LoVo (cell line): ENCODE measurements around the gene COX11.

Source experiments
- DNase-seq: peaks from one replicate; pipeline ENCODE4 v3.0.0-alpha.2; 2016; ENCODE audit warnings: low spot score

COX11 gene

DNA sequence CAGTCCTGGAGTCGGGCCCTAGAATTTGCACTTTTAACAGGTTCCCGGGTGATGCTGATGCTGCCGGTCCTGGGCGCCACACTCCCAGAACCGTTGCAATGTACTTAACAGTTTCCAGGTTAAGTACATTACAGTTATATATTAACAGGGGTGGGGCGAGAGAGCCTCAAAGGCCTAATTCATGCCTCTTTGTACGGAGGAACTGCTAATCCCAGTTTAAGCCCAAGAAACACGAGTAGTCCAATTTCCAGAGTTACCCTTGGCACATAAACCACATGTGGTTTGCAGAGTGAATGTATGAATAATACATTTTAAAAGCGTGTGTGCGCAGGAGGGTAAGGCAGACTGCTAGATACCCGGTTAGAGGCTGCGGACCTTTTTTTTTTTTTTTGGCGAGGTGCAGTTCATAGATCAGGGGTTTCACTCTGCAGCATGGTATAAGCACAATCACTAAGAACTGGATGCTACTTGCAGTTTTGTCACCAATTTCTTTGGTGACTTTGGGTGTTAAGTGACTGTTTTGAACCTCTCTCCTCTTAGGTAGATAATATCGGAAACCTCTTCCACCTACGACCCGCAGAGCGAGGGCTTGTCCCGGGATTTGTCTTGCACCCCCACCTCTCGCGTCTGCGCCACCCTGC is 713 bp downstream of the COX11 start:
- peak; percentile 47 for DNase-seq

DNA sequence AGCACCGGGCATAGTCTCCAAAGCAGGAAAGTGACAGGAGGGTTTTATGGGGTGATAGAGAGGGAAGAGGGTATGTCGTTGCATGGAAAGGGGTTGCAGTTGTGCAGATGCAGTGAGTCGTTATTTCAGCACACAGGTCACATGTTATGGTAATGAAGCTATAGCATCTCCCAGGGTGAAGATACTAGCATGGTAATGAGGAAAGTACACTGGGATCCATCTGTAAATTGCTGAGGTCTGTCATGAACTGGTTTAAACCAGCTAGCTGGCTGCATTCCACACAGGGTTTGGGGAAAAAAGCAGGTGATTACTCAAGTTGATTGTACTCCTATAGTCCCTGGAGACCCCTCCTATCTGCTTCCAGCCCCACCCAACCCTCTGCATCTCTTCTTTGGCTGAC is 11.7 kb downstream of the COX11 start:
- DNase-seq, result no peak

DNA sequence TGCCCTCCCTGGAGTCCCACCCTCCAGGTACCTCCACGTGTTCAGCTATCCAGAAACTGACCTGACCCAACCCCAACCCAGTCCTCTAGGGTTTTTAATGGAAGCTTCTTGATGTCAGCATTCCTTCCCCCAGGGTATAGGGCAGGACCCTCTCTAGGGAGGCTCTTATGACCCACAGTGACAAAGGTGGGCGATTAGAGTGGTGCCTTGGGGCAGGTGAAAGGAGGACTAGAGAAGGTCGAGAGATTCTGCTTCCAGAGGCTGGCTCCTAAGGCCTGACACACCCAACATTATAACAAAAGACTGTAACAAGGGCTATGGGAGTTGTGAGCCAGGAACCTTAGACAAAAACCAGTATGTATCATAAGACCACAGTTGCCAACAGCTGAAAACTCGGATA is 17.2 kb downstream of the COX11 start:
- DNase-seq, result no peak

DNA sequence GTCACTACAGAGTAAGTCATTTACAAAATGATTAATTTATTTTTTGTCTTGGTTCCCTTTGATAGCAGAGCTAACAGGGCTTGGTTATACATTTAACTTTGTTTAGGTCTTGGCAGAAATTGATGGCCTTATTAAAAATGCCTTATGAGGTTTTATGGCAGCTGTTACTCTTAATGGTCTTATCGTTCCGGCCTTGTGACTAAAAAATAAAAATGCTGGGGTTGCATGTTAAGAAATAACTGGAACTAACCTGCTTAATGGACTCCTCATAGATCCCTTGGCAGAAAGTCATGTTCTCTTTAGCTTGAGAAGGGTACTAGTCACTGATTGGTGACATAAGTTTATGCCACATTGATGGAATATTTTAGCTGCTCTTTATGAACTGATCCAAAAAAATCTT is 18.3 kb downstream of the COX11 start:
- DNase-seq, result no peak

DNA sequence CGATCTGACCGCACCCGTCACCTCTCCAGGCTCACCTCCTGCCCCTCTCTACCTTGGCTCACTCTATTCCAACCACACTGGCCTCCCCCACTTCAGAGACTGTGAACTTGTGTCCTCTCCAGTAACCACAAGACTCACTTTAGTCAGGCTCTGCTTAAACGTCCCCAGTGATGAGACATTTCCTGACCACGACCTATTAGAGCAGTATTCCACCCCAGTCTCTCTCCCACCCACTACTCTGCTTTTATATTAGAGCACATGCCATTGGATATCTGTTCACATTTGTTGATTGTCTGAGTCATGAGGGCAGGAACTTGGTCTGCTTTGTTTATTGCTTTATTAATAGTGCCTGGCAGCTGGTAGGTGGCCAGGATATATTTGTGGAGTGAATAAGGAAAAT is 20.1 kb downstream of the COX11 start:
- peak; percentile 30 for DNase-seq

DNA sequence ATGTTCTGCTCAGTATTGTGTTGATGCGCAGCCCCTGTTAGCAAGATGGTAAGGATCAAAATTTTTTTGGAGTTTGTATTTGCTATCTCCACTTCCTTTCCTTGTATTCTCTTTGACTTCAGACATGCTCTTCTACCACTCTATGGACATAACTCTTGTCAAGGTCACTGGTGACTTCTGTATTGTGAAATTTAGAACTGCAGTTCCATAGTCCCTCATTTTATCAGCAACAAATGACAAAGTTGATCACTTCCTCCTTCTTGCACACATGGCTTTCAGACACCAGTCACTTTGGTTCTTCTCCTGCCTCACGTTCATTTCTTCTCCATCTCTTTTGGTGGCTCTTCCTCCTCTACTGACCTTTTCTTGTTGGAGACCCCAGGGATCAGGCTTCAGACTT is 21.1 kb downstream of the COX11 start:
- no peak for DNase-seq

DNA sequence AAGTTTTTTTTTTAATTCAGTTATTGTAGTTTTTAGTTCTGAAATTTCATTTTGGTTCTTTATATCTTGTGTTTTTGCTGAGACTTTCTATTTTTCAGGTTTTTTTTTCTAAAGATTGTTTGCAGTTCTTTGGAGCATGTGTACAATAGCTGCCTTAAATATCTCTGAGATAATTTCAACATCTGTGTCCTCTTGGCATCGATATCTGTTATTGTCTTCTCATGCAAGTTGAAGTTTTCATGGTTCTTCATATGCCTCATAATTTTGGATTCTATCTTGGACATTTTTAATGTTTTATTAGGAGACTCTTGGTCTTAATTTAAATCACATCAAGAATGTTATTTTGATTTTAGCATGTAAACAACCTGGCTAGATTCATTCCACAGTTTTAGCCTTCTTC is 22.8 kb downstream of the COX11 start:
- DNase-seq, result no peak

DNA sequence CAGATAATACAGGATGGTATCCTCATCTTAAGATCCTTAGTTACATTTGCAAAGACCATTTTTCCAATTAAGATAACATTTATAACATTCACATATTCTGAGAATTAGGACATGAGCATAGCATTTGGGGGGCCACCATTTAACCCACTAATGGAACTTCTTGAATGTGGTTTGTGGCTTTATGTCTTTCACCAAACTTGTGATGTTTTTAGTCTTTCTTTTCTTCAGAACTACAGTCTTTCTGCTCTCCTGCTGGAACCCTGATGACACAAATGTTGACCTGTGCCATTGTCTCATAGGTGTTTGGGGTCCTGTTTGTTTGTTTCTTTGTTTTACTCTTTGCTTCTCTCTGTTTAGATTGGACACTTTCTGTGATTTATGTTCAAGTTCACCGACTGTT is 23.2 kb downstream of the COX11 start:
- DNase-seq, result no peak

DNA sequence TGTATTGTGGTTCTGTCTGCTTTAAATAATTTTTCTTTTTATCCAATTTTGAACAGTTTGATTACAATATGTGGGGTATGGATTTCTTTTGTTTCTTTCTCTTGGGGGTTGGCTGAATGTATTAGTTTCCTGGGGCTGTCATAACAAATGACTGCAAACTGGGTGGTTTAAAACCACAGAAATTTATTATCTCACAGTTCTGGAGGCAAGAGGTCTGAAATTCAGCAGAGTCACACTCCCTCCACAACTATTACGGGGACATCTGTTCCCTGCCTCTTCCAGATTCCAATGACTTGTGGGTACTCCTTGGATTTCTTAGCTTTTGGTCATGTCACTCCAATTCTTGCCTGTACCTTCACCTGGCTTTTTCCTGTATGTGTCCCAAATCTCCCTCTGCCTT is 23.7 kb downstream of the COX11 start:
- no peak for DNase-seq

DNA sequence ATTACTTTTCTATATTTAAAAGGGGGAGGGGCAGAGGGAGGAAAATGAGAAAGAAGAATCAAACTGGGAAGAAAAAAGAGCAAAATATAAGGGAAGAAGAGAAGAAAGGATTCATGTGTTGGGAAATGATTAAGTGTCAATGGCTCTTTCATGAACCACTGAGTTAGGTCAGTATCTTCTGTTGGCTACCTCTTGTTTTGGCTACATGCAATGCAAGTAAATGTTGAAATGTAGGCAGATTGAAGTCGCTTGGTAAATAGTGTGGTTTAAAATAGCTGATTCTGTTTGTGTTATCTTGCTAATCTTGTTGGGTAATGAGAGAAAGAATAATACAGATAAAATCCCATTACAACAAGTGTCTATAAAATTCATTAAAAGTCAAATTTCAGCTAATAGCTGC is 27.2 kb downstream of the COX11 start:
- no peak for DNase-seq

DNA sequence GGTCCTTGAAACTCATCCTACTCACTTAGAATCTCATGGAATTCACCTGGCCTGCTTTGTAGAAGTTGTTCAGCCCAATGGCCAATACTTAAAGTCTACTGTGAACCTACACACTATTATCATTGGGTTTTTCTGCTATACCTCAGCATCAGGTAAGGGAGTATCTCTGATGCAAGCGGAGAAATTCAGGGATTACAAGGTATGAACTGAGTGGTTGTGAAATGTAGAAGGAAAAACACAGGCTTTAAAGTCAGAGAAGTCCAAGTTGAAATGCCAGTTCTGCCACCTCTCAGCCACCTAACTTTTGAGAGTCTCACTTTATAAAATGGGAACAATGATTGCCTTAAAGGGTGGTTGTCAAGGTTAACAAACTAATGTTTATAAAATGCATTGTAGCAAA is 31.0 kb downstream of the COX11 start:
- DNase-seq, result no peak

DNA sequence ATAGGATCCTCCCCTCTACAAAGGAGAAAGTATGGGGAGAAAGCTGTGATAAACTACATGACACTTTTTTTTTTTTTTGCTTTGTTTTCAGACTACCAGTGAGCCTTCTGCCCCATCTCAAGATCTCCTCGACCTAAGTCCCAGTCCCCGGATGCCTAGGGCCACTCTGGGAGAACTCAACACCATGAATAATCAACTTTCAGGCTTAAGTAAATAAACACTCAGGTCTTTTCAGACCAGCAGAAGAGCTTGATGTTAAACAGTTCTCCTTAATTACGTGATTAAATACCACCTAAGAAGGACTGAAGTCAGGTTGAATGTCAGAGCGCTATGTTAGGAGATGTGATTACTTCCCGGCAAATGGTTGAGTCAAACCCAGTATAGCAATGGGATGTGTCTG is 31.4 kb downstream of the COX11 start:
- DNase-seq, result no peak

DNA sequence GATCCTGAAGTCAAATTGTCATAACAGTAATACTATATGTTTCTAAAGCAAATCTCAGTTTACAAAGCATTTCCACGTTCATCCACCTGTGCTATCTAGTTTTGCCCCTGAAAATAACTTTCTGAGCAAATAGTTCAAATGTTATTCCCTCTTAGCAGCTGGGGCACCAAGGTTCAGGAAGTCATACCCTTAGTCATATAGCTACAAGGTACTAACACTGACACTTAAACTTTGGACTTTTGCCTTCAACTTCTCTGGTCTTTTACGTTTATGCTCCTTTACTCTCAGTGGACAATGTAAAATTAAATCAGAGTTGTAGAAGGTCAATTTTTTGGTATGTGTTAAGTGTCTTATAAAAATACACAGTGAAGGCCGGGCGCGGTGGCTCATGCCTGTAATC is 33.0 kb downstream of the COX11 start:
- peak; percentile 3 for DNase-seq

DNA sequence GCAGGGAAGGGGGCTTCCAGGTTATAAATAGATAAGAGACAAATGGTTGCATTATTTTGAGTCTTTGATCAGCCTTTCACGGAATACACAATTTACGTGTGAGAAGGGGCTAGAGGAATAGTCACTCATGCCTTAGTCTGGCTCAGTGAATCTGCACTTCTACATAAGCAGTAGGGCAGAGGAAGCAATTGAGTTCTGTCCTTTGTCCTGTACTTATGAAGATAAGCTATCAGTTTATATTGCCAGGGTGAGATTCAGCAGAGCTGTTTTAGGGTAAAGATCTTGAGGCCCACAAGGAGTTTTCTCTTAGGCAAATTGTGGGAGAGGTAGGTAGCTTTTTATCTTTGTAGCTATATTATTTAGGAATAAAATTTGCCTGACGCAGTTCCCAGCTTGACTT is 34.5 kb downstream of the COX11 start:
- DNase-seq, result no peak

DNA sequence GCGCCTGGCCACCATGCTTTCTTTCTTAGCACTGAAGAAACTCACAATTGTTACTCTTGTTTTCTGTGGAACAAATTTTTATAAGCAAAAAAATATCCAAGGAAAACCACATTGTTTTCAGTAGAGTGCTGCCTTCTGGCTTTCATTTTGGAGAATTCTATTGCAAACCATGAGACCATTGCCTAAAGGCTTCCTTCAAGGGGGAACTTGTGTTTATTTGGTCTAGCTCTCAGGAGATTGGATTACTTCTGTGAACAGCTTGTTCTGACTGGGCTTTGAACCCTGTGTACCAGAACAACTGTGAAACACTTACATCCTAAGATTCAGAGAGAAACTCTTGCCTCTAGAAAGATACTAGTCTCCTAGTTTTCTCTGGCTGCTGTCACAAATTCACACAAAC is 35.7 kb downstream of the COX11 start:
- DNase-seq, result no peak

DNA sequence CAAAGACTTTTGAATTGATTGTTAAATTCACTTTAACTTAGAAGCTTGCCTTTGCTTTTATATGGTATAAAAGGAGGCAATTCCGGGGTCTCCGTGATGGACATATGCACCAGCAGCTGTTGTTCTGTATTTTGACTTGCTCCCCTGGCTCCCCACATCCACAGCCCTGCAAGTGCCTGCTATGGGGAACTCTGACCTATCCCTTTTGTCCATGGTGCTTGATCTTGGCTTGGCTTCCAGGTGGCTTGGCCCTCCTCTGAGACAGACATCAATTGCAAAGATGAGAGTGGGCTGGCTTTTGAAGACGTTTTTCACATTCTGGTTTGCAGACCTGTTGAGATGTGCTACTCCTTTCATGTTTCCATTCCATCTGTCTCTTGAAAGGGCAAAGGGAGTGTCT is 40.9 kb downstream of the COX11 start:
- no peak for DNase-seq

DNA sequence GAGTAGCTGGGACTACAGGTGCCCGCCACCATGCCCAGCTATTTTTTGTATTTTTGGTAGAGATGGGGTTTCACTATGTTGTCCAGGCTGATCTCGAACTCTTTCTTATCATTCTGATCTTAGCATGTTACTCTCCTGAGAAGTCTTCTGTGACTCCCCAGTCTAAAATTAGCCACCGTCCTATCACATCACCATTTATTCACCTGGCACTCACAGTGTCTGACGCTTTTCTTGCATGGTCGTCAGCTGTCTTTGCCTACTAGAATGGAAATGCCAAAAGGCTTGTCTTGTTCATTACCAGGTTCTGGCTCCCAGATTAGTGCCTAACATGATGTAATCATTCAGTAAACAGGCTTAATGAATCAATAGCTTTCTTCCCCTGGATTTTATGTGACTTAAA is 44.0 kb downstream of the COX11 start:
- no peak for DNase-seq

DNA sequence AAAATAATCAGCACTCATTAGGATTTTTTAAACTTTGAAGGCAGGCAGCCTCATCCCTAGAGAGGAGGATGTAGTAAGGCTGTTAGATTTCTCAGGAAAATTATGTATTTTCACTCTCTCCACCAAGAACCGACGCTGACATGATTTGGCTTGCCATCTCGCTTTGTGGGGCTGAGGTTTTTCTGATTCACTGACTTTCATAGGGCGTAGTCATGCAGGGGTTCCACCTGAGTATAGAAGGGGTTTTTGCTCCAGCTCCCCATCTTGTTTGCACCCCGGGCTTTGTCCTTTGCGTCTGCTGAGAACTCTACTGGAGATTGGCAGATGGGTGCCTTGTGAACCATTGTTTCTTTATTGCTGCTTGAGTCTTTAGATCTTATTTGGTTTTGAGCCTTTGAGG is 47.6 kb downstream of the COX11 start:
- no peak for DNase-seq

DNA sequence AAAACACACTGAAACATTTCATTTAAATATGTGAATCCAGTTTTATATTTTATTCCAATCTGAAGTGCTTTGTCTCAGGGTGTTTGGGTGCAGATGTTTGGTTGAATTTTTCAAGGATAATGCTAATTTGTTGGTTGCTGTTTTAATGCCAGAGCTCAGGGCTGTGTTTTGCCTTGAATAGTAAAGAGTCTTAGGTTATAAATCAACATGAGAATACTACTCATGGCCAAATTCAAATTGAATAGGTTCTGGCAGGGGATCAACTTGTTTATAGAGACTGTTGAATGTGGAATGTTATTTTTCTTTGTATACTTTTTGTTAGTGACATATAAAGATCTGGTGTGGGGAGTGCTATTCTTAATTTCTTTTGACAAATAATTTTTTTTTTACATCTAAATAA is 49.0 kb downstream of the COX11 start:
- DNase-seq, result no peak

DNA sequence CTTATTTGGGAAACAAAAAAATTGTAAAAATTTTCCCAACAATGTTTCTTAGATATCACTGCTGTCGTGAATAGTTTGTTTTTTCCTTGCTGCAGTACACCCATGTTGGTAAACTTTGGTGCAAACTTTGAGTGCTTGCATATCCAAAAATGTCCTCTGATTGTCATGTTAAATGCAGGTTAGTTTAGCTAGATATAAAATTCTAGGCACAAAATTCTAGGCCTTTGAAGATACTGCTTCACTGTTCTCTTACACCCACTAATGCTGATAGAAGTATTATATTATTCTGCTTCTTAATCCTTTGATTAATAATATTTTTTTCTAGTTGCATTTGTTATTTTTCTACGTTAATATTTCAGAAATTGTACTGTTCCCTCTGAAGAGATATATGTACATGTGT is 51.7 kb downstream of the COX11 start:
- DNase-seq, result no peak
